Mucosa of stomach (tissue), 1 donor: ENCODE results near the gene TELO2.
A peak's percentile ranks its signal among the peaks of the same experiment; 100 is the strongest.

Experiments used
- H3K27me3 ChIP-seq: one replicate; pipeline ENCODE4 v1.7.0; 2013; ENCODE audit warnings: mild to moderate bottlenecking, low read length; ENCODE audit not compliant: control insufficient read depth, insufficient read depth
- H3K36me3 ChIP-seq: one replicate; pipeline ENCODE4 v1.7.0; 2013; ENCODE audit warnings: low read length; ENCODE audit not compliant: control insufficient read depth, insufficient read depth
- H3K4me1 ChIP-seq: one replicate; pipeline ENCODE4 v1.7.0; 2013; ENCODE audit warnings: mild to moderate bottlenecking, low read length; ENCODE audit not compliant: control insufficient read depth, insufficient read depth
- H3K4me3 ChIP-seq: one replicate; pipeline ENCODE4 v1.7.0; 2013; ENCODE audit warnings: low read length
- H3K9ac ChIP-seq: one replicate; pipeline ENCODE4 v1.7.0; 2013; ENCODE audit warnings: mild to moderate bottlenecking, low read length, moderate library complexity
- H3K9me3 ChIP-seq: one replicate; pipeline ENCODE4 v1.7.0; 2013; ENCODE audit warnings: mild to moderate bottlenecking, low read length, moderate library complexity; ENCODE audit not compliant: control insufficient read depth
- donor health status: Pancreatic carcinoma.

Gene TELO2

DNA sequence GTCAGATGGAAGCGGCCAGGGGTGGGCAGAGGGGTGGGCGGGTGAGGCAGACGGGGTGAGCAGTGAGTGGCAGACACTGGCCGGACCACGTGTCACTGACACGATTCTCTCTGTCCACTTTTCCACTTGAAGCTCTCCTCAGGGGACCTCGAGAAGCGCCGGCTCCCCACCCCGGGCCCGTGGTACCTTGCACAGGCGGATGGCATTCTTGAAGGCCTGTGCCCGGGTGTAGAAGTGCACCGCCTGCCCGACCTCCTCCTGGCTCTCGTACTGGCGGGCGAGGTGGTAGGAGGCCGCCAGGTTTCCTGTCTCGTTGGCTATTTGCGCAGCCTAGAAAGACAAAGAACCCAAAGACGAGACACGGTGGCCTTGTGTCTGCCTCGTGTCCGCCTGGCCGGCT lies 31.2 kb downstream of the TELO2 start:
- no peaks in the 10 kb centered on the region for H3K36me3 ChIP-seq
- H3K4me1 ChIP-seq, result no peaks in the 10 kb centered on the region
- no peak overlapping the region for H3K4me3 ChIP-seq
- H3K27me3 ChIP-seq, result no peaks in the 10 kb centered on the region
- H3K9me3 ChIP-seq, result no peaks in the 10 kb centered on the region
- H3K9ac ChIP-seq, result no peak overlapping the region

DNA sequence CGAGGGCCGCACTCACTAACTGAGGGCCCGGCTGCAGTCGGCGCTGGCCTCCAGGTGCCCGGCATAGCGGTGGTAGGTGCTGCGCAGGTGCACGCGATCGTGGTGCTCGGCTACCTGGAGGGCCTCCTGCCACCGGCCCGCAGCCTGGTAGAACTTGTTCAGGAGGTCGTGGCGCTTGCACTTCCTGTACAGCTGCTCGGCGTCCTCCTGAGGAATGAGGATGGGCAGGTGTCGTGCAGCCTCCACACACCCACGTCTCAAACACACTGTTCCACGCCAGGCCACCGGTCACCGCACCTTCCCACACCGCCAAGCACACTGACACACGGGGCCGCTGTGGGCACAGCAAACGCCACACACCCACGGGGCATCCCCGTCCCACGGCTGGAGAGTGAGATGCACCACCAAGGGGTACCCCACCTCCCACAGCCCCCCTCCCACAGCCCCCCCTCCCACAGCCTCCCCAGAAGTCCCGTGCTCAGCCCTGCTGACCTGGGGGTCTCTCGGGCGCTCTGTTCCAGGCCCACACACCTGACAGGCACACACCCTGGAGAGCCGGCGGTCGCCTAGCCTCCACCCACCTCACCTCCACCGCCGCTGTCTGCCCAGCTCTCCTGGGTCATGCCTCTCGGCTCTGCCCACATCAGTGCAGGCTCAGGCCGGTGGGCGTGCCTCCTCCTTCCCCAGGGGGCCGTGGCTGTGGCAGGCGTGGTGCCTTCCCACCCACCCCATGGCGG lies 32.9 kb downstream of the TELO2 start:
- Histone ChIP-seq H3K9ac (no peak overlapping the region), H3K36me3 (no peaks in the 10 kb centered on the region), H3K27me3 (no peaks in the 10 kb centered on the region), H3K9me3 (no peaks in the 10 kb centered on the region), H3K4me3 (no peak overlapping the region), H3K4me1 (no peaks in the 10 kb centered on the region)

DNA sequence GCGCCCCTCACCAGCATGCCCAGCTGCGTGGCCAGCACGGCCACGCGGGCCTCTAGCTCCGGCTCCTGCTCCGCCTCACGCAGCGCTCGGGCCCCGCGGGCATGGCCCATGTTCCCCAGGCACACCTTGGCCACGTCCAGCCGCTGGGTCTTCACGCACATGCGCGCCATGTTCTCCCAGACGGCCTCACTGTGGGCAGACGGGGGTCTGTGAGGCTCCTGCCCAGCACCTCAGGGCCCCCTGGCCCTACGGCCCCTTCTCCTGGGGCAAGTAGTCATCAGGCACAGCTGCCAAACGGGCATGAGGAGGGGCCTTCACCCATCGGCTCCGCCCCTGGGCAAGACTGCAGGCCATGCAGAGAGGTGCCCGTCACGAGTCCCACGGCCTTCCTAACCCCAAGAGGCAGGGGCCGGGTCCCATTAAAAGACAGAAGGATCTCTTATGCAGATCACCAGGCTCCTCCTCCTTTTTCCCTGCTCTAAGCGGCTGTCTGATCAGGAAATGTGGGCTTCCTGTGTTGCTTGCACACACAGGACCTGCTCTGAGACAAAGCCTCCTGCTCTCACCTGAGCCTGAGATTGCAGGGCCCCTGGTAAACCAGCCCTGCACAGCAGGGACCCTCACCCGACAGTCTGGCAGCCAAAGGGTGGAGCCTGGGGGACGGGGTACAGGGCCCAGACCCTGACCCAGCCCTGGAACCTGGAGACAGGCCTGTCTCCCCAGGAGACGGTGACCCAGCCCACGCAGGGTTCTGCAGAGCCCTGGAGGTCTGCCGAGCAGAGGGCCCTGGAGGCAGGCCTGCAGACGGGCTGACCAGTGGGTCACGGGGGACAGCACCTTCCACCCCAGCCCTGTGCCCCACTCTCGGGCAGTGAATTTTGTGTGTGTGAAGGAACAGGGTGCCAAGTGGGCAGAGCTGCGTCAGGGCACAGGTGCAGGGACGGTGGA lies 33.7 kb downstream of the TELO2 start:
- no peaks in the 10 kb centered on the region for H3K4me1 ChIP-seq
- no peaks in the 10 kb centered on the region for H3K9me3 ChIP-seq
- no peak overlapping the region for H3K4me3 ChIP-seq
- H3K36me3 ChIP-seq, result no peaks in the 10 kb centered on the region
- no peak overlapping the region for H3K9ac ChIP-seq
- H3K27me3 ChIP-seq, result no peaks in the 10 kb centered on the region

DNA sequence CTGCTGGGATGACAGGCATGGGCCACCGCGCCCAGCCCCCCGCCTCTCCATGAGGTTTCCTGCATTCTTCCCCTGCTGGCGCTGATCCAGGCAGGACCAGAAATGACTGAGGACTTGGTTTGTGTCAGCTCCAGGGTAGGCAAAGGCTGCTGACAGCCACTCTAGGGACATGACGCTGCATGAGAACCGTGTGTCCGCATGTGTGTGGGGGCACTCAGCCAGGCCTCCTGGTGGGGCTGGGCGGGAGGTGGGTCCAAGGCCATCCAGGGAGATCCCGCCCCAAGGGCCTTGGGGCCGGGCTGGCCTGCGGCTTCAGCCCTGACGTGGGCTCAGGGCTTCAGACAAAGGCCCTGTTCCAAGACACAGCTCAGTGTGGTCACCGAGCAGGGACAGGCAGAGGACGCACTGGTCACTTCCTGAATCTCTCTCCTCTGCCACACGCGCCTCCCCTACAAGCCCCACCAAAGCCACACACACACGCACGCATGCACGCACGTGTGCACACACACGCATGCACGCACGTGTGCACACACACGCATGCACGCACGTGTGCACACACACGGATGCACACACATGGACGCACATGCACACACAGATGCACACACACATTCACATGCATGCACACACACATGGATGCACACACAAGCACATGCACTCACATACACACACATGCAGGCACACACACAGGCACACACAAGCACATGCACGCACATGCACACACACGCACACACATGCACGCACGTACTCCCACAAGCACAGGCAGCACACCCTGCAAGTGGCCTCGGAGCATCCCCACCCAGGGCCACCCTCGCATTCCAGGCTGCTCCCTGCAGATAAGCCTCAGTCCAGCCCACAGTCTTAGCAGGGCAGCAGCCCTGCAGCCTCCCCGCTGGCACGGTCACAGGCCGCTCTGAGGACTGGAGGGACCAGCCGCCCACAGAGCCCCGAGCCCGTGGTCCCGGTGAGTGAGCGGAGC lies 35.0 kb downstream of the TELO2 start:
- Histone ChIP-seq H3K4me3 (no peak overlapping the region), H3K9ac (no peak overlapping the region), H3K36me3 (no peaks in the 10 kb centered on the region), H3K9me3 (no peaks in the 10 kb centered on the region), H3K4me1 (peaks cover 12% of the 10 kb centered on the region), H3K27me3 (no peaks in the 10 kb centered on the region)

DNA sequence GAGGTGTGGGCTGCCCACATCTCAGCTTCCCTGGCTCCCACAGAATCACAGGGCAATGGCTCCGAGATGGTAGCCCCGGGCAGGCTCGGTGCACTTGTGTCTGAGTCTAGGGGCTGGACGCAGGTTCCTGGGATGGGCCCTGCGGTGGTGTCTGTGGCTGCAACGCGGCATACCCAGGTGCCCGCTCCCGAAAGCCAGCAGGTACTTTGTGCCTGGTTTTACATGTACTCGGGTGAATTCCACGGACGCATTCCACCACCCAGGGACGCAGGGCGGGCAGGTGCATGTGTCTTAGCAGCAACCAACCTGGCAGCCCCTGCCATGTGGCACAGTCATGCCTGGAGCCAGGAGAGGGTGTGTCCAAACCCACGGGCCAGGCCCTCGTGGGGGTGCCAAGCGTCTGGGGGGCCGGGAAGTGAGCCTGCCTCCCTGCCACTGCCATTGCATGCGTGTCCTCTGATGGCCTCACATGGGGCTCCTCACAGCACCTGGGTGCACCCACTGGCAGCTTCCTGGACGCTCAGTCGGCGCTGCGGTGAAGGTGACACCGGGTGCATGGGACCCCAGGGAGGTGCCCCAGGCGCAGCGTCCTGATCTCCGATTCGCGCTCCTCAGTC lies 35.9 kb downstream of the TELO2 start:
- no peaks in the 10 kb centered on the region for H3K9me3 ChIP-seq
- no peak overlapping the region for H3K4me3 ChIP-seq
- no peaks in the 10 kb centered on the region for H3K27me3 ChIP-seq
- no peaks in the 10 kb centered on the region for H3K36me3 ChIP-seq
- peaks cover 14% of the 10 kb centered on the region for H3K4me1 ChIP-seq
- H3K9ac ChIP-seq, result no peak overlapping the region

DNA sequence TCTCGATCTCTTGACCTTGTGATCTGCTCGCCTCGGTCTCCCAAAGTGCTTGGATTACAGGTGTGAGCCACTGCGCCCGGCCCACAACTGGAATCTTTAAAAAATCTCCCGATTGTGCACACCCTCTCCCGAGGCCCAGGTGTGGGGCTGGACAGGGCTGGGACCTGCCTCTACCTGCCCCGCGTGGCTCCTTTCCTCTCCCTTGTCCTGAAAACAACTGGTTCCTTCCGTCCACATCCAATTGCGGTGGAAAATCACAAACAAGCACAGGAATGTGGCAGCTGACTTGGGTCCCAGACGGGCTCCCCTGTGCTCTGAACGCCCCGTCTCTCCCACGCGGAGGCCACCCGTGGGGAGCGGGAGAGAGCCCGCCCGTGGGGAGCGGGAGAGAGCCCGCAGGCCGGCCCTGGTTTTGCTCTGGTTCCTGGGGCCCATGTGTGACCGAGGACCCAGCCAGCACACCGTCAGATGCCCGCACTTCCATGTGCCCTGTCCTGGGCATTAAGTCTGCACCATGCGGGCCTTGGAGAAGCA lies 37.3 kb downstream of the TELO2 start:
- Histone ChIP-seq H3K36me3 (no peaks in the 10 kb centered on the region), H3K9ac (no peak overlapping the region), H3K9me3 (no peaks in the 10 kb centered on the region), H3K4me1 (peaks cover 14% of the 10 kb centered on the region), H3K27me3 (no peaks in the 10 kb centered on the region), H3K4me3 (no peak overlapping the region)

DNA sequence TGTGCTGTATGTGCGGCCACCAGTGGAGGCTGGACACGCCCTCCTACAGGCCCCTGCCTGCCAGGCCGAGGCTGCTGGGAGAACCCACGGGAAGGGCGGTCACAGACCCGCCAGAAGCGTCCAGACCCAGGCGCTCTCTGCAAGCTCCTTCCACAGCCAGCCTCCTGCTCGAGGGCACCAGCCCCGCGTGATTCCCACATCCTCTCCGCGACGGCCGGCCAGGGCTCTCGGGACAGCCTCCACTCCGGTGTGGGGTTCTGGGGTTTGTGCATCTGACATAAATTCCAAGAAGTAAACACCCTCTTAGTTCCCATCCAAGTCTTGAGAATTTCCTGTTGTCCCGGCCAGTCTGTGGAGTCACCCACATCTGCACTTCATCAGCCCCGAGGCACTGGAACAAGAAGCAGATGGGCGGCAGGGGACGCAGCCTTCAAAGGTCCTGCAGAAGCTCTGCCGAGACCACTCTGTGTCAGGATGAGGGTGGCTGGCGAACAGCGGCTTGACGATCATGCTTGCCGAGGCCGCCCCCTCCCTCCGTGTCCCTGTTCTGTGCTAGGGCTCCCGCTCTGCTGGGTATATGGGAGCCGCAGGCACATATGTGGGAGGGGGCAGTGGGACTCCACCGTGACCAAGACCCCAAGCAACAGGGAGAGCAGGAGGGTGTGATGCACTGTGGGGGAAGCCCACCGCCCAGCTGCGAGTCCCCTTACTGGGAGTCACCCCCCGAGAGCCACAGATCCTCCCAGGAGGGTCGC lies 37.9 kb downstream of the TELO2 start:
- no peaks in the 10 kb centered on the region for H3K9me3 ChIP-seq
- no peaks in the 10 kb centered on the region for H3K36me3 ChIP-seq
- peaks cover 14% of the 10 kb centered on the region for H3K4me1 ChIP-seq
- no peak overlapping the region for H3K4me3 ChIP-seq
- H3K27me3 ChIP-seq, result no peaks in the 10 kb centered on the region
- no peak overlapping the region for H3K9ac ChIP-seq

DNA sequence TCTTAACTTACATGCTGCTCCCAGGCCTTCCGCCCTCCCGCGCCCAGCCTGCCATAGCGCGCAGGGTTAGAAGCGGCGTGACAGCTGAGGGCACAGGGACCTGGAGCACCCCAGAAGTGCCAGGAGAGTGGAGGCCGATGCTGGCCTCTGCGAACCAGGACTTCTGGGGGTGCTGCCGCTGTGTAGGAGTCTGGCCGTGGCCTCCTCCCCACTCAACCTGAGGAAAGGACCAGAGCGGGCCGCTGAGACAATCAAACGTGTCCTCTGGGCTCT lies 38.4 kb downstream of the TELO2 start:
- H3K4me1 ChIP-seq, result peaks cover 14% of the 10 kb centered on the region
- H3K27me3 ChIP-seq, result no peaks in the 10 kb centered on the region
- no peak overlapping the region for H3K9ac ChIP-seq
- no peak overlapping the region for H3K4me3 ChIP-seq
- no peaks in the 10 kb centered on the region for H3K9me3 ChIP-seq
- H3K36me3 ChIP-seq, result no peaks in the 10 kb centered on the region

DNA sequence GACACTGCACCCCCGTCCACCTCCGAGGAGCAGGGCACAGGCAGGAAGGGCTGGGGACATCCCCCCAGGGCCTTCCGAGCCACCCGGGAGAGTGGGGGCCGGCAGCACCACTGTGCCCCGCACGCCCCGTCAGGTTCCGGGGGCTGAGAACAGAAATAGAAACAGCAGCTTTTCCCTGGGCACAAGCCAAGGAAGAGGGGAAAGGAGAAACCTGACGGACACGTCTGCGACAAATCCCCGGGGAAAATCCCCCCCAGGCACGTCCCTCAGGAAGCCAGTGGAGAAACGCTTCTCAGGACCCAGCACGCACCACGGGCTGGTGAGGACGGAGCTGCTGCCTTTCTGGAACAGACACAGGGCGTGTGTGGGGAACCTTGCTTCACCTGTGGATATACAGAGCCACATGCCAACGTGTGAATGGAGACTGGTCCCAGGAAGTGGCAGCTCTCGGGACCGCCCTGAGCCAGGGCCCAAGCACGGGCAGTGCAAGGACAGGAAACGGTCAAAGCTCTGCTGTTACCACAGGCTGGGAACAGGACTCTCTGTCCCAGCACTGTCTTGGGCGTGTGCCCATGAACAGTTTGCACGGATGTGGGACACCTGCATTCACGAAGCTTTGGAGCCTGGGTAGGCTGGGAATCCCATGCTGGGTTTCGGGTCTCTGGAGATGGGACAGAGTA lies 39.1 kb downstream of the TELO2 start:
- no peak overlapping the region for H3K4me3 ChIP-seq
- H3K4me1 ChIP-seq, result peaks cover 17% of the 10 kb centered on the region

DNA sequence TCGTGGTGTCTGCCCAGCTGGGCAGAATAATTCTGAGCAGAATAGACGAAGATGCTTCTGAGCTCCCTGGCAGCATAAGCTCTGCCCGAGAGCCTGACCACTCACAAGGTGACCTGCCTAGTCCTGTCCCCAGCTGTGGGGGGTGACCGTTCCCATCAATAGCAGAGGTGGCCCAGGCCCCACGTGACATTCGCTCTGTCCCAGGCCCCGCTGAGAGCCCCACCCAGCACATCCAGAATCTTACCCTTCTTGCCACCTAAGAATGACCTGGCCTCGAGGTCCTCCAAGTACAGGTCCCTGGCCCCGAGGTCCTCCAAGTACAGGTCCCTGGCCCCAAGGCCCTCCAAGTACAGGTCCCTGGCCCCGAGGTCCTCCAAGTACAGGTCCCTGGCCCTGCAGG lies 39.6 kb downstream of the TELO2 start:
- Histone ChIP-seq H3K27me3 (no peaks in the 10 kb centered on the region), H3K9me3 (no peaks in the 10 kb centered on the region), H3K36me3 (no peaks in the 10 kb centered on the region), H3K4me1 (peaks cover 17% of the 10 kb centered on the region), H3K4me3 (no peak overlapping the region), H3K9ac (peak overlapping the region; percentile 34)

More for the DNA sequence above, 39.1 kb downstream of the TELO2 start:
- H3K36me3 ChIP-seq, result no peaks in the 10 kb centered on the region
- no peak overlapping the region for H3K9ac ChIP-seq
- no peaks in the 10 kb centered on the region for H3K9me3 ChIP-seq
- no peaks in the 10 kb centered on the region for H3K27me3 ChIP-seq
